ENCODE results near the gene CEP131. TPM values are rescaled to one million over a fixed set of nuclear protein-coding genes. Genes with fewer than 3 reads are reported as not detected.
"Not testable (repeated sequence)": the region's sequence is repeated elsewhere in the genome, so short reads cannot be mapped to it uniquely, and the experiment has no call there.

The CEP131 gene
- total RNA-seq, 1 donor from 2014 or later: 16.3 TPM

DNA sequence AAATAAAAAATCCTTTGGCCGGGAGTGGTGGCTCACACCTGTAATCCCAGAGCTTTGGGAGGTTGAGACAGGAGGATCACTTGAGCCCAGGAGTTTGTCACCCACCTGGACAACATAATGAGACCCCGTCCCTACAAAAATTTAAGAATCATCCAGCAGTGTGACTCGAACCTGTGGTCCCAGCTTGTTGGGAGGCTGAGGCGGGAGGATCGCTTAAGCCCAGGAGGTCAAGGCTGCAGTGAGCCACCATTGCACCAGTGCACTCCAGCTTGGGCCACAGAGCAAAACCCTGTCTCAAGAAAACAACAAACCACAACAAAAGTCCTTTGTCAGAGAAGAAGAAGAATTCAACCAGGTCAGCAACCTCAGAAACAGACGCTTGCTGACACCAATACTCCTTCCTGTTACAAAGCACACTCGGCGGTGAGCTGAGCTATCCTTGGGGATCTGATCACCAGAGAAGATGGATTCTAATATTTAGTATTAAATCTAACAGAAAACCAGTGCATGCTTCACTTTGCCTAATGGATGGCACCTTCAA is 70.4 kb downstream of the CEP131 start:
- no peak for DNase-seq (ENCODE audit: low read depth, low spot score)

DNA sequence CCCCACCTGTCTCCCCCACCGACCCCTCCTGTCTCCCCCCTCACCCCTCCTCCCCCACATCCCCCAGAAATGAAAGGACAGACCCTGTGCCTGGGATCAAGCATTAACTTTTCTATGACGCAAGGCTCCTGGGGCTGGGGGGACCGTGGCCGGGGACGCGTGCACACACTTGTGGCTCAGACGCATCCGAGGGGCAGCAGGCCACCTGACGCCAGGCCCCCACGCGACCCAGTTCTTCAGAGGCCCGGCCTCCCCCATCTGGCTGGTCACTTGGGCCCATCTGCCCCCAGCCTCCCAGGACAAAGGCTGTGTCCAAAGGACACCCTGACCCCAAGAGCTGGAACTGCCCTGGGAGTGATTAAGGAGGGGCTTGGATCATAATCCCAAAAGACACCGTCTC is 71.5 kb downstream of the CEP131 start:
- DNase-seq (ENCODE audit: low read depth, low spot score): no peak

DNA sequence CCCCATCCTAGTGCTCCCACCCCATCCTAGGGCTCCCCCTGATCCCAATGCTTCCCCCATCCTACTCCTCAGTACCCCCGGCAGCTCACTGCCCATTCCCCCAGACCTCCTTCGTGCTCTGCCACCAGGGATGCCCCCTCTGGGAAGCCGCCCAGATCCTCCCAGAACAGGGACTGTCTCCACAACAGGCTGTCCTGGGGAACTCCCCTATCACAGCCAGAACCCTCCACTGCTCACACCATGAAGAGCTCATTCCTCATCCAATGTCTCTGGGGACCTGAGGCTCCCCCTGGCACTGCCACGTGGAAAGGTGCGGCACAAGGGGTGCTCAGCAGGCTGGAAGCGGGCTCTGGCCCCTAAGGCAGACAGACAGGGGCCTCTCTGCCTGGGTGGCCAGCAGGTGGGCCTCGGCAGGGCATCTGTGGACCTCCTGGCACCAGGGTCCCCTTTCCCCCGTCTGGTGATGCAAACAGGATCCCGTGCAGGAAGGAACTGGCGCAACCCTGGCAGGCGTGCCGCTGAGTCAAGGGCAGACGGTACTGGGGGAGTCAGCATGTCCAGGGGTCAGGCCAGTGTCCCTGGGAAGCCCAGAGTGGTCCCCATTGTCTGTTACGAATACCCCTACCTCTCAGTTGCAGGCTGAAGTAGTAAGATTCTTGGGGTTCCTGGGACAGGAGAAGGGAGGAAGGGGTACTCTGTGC is 72.2 kb downstream of the CEP131 start:
- no peak for DNase-seq (ENCODE audit: low read depth, low spot score)

DNA sequence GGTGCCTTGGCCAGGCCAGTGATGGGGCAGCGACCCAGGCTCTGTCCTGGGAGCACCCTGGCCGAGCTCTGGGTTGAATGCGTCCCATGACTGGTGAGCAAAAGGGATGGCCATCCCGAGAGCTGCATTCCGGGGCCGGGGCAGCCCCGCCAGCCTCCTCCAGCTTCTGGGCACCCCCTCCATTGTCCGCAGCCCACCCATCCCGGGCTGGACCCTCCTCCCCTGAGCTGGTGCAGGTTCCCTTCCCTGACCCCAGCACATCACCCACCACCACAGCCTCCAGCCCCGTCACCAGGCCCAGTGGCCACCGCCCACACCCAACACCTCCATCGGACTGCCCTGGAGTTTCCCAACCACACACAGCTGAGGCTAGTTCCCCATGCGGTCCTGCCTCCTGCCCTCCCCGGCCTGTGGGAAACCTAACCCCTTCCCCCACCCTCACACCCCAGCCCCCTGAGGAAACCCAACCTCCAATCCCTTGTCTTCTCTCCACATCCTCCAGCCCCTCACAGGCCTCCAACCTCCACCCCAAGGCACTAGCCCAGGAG is 73.7 kb downstream of the CEP131 start:
- DNase-seq (ENCODE audit: low read depth, low spot score): no peak

DNA sequence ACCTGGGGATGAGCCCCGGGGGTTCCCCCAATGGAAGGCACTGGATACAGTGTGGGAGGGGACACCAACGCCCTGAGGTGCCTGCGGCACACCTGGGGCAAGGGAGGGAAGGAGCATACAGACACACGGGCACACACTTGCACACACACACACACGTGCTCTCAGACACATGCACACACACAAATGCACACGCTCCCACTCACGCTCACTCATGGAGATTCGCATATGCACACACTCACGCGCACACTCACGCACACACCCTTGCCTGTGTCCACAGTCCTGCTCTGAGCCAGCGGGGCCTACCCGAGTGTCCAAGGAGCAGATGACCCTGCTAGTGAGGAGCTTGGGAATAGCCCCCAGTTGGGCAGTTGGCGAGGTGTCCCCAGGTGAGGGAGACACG is 74.2 kb downstream of the CEP131 start:
- DNase-seq (ENCODE audit: low read depth, low spot score): no peak

DNA sequence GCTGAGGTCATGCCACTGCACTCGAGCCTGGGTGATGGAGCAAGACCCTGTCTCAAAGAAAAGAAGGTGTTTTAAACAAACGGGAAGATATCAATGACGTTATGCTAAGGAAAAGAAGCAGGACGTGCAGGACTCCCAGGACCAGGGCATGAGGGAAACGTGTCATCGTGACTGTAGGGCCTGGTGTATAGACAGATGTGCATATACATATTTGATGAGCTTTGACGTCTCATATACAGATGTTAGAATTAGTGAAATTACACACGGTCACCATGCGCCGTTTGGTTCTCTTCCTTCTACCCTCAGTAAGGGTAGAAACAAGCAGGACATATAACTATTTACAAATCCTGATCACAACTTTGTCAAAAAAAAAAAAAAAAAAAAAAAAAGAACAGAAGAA is 75.1 kb downstream of the CEP131 start:
- DNase-seq (ENCODE audit: low read depth, low spot score): no peak

DNA sequence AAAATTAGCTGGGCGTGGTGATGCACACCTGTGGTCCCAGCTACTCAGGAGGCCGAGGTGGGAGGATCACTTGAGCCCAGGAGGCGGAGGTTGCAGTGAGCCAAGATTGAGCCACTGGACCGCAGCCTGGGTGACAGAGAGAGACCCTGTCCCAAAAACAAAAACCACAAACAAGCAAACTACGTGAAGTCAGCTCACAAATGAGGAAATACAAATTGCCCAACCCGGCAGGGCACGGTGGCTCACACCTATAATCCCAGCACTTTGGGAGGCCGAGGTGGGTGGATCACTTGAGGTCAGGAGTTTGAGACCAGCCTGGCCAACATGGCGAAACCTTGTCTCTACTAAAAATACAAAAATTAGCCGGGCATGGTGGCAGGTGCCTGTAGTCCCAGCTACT is 76.6 kb downstream of the CEP131 start:
- not testable (repeated sequence) for DNase-seq (ENCODE audit: low read depth, low spot score)

DNA sequence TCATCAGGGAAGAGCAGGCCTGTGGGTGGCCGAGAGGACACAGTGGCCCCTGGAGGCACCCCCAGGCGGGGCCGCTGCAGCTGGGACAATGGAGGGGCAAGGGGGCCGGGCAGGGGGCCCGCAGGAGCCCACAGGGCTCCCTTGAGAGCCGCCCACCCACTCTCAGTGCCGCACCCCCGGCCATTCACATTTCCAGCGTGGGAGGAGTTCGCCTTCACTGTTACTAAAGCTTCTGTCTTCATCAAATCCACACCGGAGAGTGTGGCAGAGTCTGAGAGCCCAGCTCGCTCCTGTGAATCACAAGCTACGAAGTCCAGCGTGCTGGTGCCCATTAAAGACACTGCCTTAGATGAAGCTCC is 78.4 kb downstream of the CEP131 start:
- no peak for DNase-seq (ENCODE audit: low read depth, low spot score)

DNA sequence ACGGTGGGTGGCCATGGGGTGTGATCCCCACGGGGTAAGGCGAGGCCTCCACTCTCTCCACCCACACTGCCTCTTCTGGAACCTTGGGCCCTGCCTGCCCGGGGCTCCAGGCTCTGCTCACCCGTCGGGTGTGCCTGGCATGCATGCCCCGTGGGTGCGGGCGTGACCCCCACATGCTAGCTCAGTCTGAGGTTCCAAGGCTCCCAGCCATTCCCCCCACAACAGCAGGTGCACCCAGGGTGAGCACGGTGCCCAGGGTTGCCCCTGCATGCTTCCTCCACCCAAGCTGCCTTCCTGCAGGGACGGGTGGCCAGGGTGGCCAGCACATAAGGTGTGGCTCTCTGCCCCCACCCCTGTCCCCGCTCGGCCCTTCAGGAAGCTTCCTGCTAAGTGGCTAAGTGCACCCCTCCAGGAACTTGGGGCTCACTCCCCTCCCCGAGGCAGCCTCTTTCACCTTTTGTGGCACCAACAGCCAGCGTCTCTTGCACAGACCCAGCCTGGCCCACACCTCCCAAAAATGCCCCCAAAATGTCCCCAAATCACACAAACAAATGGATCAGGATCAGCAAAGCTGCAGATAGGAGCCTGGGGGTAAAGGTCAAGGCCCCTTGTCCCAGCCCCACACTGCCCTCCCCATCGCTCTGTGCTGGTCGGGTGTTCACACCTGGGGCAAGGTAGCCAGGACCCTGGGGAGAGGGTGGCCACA is 78.9 kb downstream of the CEP131 start:
- DNase-seq (ENCODE audit: low read depth, low spot score): no peak

DNA sequence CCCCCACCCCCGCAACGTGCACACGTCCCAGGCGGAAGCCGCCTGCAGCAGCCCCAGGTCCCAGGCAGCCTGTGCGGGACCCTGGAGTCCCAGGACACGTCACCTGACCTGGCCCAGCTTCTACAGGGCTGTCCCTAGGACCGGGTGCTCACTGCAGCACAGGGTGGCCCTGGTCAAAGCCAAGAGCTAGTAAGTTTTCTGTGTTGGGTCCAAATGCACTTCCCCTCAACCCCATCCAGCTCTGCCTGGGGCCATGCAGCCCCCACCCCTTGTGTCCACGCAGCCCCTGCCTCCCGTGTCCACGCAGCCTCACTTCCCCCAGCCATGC is 79.6 kb downstream of the CEP131 start:
- no peak for DNase-seq (ENCODE audit: low read depth, low spot score)

DNA sequence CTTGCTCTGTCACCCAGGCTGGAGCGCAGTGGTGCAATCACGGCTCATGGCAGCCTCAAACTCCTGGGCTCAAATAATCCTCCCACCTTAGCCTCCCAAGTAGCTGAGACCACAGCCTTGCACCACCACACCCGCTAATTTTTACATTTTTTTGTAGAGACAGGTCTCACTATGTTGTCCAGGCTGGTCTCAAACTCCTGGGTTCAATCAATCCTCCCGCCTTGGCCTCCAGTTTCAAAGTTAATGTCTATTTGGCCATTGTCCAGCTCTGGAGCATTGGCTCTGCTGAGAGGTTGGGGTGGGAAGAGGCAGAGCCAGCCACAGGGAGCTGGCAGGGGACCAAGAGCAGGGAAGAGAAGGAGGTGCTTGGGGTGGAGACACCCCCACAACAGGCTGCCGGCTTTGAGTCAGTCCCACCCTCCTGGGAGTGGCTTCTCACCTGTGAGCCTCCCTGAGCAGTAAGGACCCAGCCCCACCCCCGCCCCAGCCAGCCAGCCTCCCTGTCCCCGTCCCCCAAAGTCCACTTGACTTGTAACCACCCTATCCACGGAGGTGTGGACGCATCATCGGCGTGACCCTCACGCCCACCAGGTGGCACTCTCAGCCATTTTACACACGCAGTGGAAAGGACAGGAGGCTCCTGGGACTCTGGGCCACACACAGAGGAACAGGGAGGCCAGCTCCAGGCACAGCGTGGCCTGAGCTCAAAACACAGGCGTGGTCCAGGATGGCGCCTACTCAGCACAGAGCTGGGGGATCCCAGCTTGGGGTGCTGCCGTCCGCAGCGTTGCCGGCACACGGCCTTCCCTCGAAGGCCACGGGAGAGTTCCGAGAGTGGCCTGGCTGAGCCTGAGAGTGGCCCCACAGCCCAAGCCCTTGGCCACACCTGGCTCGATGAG is 80.2 kb downstream of the CEP131 start:
- peak; percentile 27 for DNase-seq (ENCODE audit: low read depth, low spot score)

DNA sequence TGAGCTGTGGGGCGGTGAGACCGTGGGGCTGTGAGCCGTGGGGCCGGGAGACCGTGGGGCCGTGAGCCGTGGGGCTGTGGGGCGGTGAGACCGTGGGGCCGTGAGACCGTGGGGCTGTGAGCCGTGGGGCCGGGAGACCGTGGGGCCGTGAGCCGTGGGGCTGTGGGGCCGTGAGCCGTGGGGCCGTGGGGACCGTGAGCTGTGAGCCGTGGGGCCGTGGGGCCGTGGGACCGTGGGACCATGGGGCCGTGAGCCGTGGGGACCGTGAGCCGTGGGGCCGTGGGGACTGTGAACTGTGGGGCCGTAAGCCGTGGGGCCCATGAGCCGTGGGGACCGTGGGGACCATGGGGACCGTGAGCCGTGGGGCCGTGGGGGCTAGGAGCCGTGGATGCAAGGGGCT is 82.1 kb downstream of the CEP131 start:
- no peak for DNase-seq (ENCODE audit: low read depth, low spot score)

DNA sequence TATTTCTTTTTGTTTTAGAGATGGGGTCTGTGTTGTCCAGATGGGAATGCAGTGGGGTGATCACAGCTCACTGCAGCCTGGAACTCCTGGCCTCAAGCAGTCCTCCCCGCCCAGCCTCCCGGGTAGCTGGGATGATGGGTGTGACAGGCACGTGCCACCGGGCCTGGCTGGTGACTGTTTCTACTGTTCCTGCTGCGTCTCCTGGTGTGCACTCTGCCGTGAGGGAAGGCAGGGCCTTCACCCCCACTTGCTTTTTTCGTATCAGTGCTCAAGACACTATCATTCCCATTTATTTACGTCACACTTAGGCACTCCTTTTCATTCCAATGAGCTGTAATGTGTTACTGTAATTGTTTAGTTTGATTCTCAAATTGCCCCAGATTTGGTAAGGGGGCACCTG is 82.7 kb downstream of the CEP131 start:
- DNase-seq (ENCODE audit: low read depth, low spot score): no peak

Other genes starting within 250 kb of the CEP131 start
- 19.1 and 20.3 TPM in 2 replicates for gene CHMP6, start 231.1 kb downstream of the CEP131 start, total RNA-seq
- gene BAIAP2, start 187.8 kb downstream of the CEP131 start, total RNA-seq: 4.7 and 8.0 TPM in 2 replicates
- not detected in 2 replicates for gene PVALEF, start 57.5 kb downstream of the CEP131 start, total RNA-seq
- 2.1 and 3.0 TPM in 2 replicates for gene AATK, start 56.7 kb downstream of the CEP131 start, total RNA-seq
- gene TEPSIN, start 16.1 kb upstream of the CEP131 start, total RNA-seq: 9.0 and 15.8 TPM in 2 replicates
- 44.0 and 47.6 TPM in 2 replicates for gene NDUFAF8, start 16.4 kb upstream of the CEP131 start, total RNA-seq
- gene SLC38A10, start 72.3 kb upstream of the CEP131 start, total RNA-seq: 61.1 and 66.2 TPM in 2 replicates
- 2.5 and 2.8 TPM in 2 replicates for gene BAHCC1, start 172.5 kb upstream of the CEP131 start, total RNA-seq